HepG2 (cell line): ENCODE measurements around the gene NAPSA. TPM values are rescaled to one million over a fixed set of nuclear protein-coding genes. Genes with fewer than 3 reads are reported as not detected.

Experiments used
- ATAC-seq: fragments of 200-7000 bp; cut with Tn5 transposase; 3 replicates; pipeline ENCODE4 v1.9.1; 2020; ENCODE audit warnings: mild to moderate bottlenecking, moderate library complexity
- BruUV-seq: library from RNA; stranded (reverse); fragments of 400-500 nt; replicated peaks from 2 replicates; lab custom pipeline; 2021; lab: Mats Ljungman, UMichigan
- CTCF ChIA-PET: fragments of 300-600 bp; formaldehyde crosslinking; extraction: SDS; loops from one replicate; lab custom pipeline; 2021; ENCODE audit warnings: low total read pairs, inconsistent platforms, low intra/inter-chr PET ratio; lab: Yijun Ruan, JAX
- POLR2A ChIA-PET: fragments of 350-600 bp; sonication (Branson Sonifier 250); formaldehyde crosslinking; loops from one replicate; lab custom pipeline; 2020; ENCODE audit warnings: antibody characterized with exemption, inconsistent platforms; lab: Yijun Ruan, JAX
- DNase-seq: peaks from one replicate; pipeline ENCODE4 v3.0.0-alpha.2; 2015; ENCODE audit warnings: low spot score
- FAIRE-seq: peaks from 3 replicates; lab custom pipeline; 2011; peaks lifted over from hg19 to GRCh38; lab: Jason Lieb, UNC
- H2AFZ ChIP-seq: one replicate; pipeline ENCODE4 v1.6.1; 2011; ENCODE audit warnings: low read length, inconsistent platforms
- H3K27ac ChIP-seq: fragments of 300-600 bp; 3 replicates; pipeline ENCODE4 v1.8.0; 2011; ENCODE audit warnings: mixed run types, mild to moderate bottlenecking, mixed read lengths, low read length, inconsistent platforms; ENCODE audit not compliant: insufficient read depth; ENCODE audit errors: extremely low read length
- H3K27me3 ChIP-seq, 2 experiments: fragments of 200-600 bp in 1 of 2; 2 replicates in 1 of 2; 3 replicates in 1 of 2; pipeline versions ENCODE4 v1.6.0 to v1.8.0; 2011; ENCODE audit warnings: low read length in 2 of 2, mild to moderate bottlenecking in 2 of 2, moderate library complexity in 2 of 2, inconsistent platforms in 1 of 2; ENCODE audit not compliant: insufficient read depth in 2 of 2, control insufficient read depth in 1 of 2
- H3K36me3 ChIP-seq, 2 experiments: fragments of 200-600 bp in 1 of 2; replicated peaks in 1 of 2; 2 replicates in 1 of 2; 3 replicates in 1 of 2; pipeline versions ENCODE4 v1.5.1 to v1.8.0; 2011; ENCODE audit warnings: low read length in 2 of 2, inconsistent platforms in 1 of 2; ENCODE audit not compliant: insufficient read depth in 2 of 2, control insufficient read depth in 1 of 2
- H3K4me1 ChIP-seq: 2 replicates; pipeline ENCODE4 v1.5.1; 2012; ENCODE audit warnings: low read length, inconsistent platforms; ENCODE audit not compliant: insufficient read depth
- H3K4me2 ChIP-seq: 2 replicates; pipeline ENCODE4 v1.6.0; 2011; ENCODE audit warnings: low read depth, low read length, inconsistent platforms
- H3K4me3 ChIP-seq, 3 experiments: fragments of 200-600 bp in 1 of 3; sonication (generic), shearing (Covaris generic) in 1 of 3; replicated peaks in 1 of 3; 2 replicates each; pipeline ENCODE4 v1.5.1; 2011 to 2016; ENCODE audit warnings: low read length in 3 of 3, inconsistent platforms in 2 of 3, low read depth in 2 of 3, mild to moderate bottlenecking in 2 of 3, control low read depth in 1 of 3, mixed read lengths in 1 of 3; ENCODE audit not compliant: insufficient read depth in 1 of 3
- H3K79me2 ChIP-seq: one replicate; pipeline ENCODE4 v1.6.1; 2011; ENCODE audit warnings: low read length, inconsistent platforms; ENCODE audit not compliant: insufficient read depth
- H3K9ac ChIP-seq: 2 replicates; pipeline ENCODE4 v1.6.0; 2011; ENCODE audit warnings: mild to moderate bottlenecking, low read depth, low read length, inconsistent platforms; ENCODE audit not compliant: insufficient read depth
- H3K9me3 ChIP-seq: 2 replicates; pipeline ENCODE4 v1.5.1; 2012; ENCODE audit warnings: mild to moderate bottlenecking, low read length
- H4K20me1 ChIP-seq: 2 replicates; pipeline ENCODE4 v1.6.0; 2011; ENCODE audit warnings: inconsistent platforms, mild to moderate bottlenecking, low read length, moderate library complexity; ENCODE audit not compliant: insufficient read depth
- ZNF83 ChIP-seq: sonication (generic); formaldehyde crosslinking; IDR thresholded peaks from 2 replicates; pipeline ENCODE4 v1.4.0; 2020; ENCODE audit warnings: missing genetic modification reagents, mild to moderate bottlenecking, borderline replicate concordance
- WGBS: methylation state at CpG from one replicate; pipeline ENCODE4 v1.1.6; 2017; ENCODE audit warnings: low lambda C conversion rate; 5-methylcytosine and 5-hydroxymethylcytosine counted together
- in situ Hi-C: cut with HindIII; loops from 2 replicates; pipeline ENCODE4 v1.10.0; 2017; ENCODE audit warnings: low pct_unique_long_range_greater_than_20kb; ENCODE audit not compliant: extremely low pct_ligation_motif_present
- intact Hi-C: fragments of 100-400 bp; cut with micrococcal nuclease; formaldehyde crosslinking; loops from one replicate; pipeline ENCODE4 v1.10.0; 2022; ENCODE audit not compliant: unreplicated experiment
- polyA plus RNA-seq, 8 experiments: library from polyadenylated mRNA; depleted of rRNA in 3 of 8; stranded (reverse) in 7 of 8; unstranded in 1 of 8; fragments of >200 nt; fragmentation: Illumina TruSeq in 4 of 8; extraction: Trizol in 4 of 8; gene quantifications; 2 replicates each; pipeline versions ENCODE4 v1.2.1 to v1.2.3, GENCODE V29; 2011 to 2016; ENCODE audit warnings: low read depth in 4 of 8, missing spikeins in 1 of 8, mixed read lengths in 1 of 8; ENCODE audit not compliant: insufficient read depth in 1 of 8
- total RNA-seq, 5 experiments: library from RNA; depleted of rRNA; stranded (reverse); fragments of >200 nt; fragmentation: Illumina TruSeq; extraction: Trizol; gene quantifications; 2 replicates each; pipeline ENCODE4 v1.2.3, GENCODE V29; 2016; ENCODE audit warnings: low read depth in 1 of 5
- TF ChIP-seq, protein P1 (sequence below): sonication (generic); formaldehyde crosslinking; IDR thresholded peaks from 2 replicates; pipeline ENCODE4 v1.4.0; 2020; ENCODE audit warnings: mild to moderate bottlenecking, missing genetic modification reagents

Gene NAPSA
- total and polyA plus RNA-seq, 2 of the 13 experiments (the other 11 are each of a cell fraction or from before 2014, with no cell fraction given), result not detected

GRCh38 chr19:50331221-50331993 is 34.0 kb downstream of the NAPSA start:
- no peaks in the 10 kb centered on the region for H3K79me2 ChIP-seq
- H3K9ac ChIP-seq, result peak overlapping the region; percentile 49; the same call in 1 of the 2 replicates
- ChIA-PET CTCF (no interaction called here), POLR2A (no interaction called here)
- 0 out of 2 replicates have a peak, but pooled peaks cover 3% of the 10 kb centered on the region for H4K20me1 ChIP-seq
- ATAC-seq (no peak), FAIRE-seq (no peak), DNase-seq (no peak)
- no peaks in the 10 kb centered on the region for H3K36me3 ChIP-seq
- no peak overlapping the region for H3K27ac ChIP-seq
- H3K4me1 ChIP-seq, result peaks cover 62% of the 10 kb centered on the region
- no peak overlapping the region for H2AFZ ChIP-seq
- intact Hi-C loops, result no loop called here
- in situ Hi-C loops, result no loop called here
- 32% methylated on average over 10 of the region's 10 CpGs for WGBS
- H3K4me3 ChIP-seq, result peak overlapping the region; percentile 57 to 80 (median 58)
- no TSS peak for BruUV-seq
- H3K27me3 ChIP-seq, result no peaks in the 10 kb centered on the region
- TF ChIP-seq, protein P1, sequence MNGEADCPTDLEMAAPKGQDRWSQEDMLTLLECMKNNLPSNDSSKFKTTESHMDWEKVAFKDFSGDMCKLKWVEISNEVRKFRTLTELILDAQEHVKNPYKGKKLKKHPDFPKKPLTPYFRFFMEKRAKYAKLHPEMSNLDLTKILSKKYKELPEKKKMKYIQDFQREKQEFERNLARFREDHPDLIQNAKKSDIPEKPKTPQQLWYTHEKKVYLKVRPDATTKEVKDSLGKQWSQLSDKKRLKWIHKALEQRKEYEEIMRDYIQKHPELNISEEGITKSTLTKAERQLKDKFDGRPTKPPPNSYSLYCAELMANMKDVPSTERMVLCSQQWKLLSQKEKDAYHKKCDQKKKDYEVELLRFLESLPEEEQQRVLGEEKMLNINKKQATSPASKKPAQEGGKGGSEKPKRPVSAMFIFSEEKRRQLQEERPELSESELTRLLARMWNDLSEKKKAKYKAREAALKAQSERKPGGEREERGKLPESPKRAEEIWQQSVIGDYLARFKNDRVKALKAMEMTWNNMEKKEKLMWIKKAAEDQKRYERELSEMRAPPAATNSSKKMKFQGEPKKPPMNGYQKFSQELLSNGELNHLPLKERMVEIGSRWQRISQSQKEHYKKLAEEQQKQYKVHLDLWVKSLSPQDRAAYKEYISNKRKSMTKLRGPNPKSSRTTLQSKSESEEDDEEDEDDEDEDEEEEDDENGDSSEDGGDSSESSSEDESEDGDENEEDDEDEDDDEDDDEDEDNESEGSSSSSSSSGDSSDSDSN (CRISPR knock-in tag), result peak; percentile 8; the same call in 1 of the 2 replicates
- no peak for TF ChIP-seq ZNF83 (CRISPR knock-in tag)
- TF ChIP-seq, all 625 proteins: peak for 1
- no peaks in the 10 kb centered on the region for H3K9me3 ChIP-seq
- H3K4me2 ChIP-seq, result peak overlapping the region; percentile 99
